SU-DHL-6 (cell line): ENCODE data around the gene CAMK4.

Source experiments
- H2AFZ ChIP-seq: fragments of 200-600 bp; sonication (generic); 2 replicates; pipeline ENCODE4 v1.6.1; 2014; ENCODE audit warnings: low read depth, mild to moderate bottlenecking, moderate library complexity, mixed read lengths, antibody characterized with exemption, low read length; ENCODE audit not compliant: severe bottlenecking
- H3F3A ChIP-seq: fragments of 200-600 bp; shearing (Covaris generic); 2 replicates; pipeline ENCODE4 v1.6.0; 2016; ENCODE audit warnings: antibody characterized with exemption, mild to moderate bottlenecking; ENCODE audit not compliant: insufficient read depth
- H3K27ac ChIP-seq: fragments of 200-600 bp; sonication (generic); 2 replicates; pipeline ENCODE4 v1.5.1; 2016; ENCODE audit warnings: low read depth, mild to moderate bottlenecking, low read length, moderate library complexity, mixed read lengths
- H3K27me3 ChIP-seq: fragments of 200-600 bp; sonication (generic), shearing (Covaris generic); 2 replicates; pipeline ENCODE4 v1.6.0; 2014; ENCODE audit warnings: mild to moderate bottlenecking, low read length
- H3K36me3 ChIP-seq: fragments of 200-600 bp; sonication (generic); 2 replicates; pipeline ENCODE4 v1.6.1; 2014; ENCODE audit warnings: mild to moderate bottlenecking, low read length, mixed read lengths
- H3K4me2 ChIP-seq: fragments of 300-600, 200-600 bp; shearing (Covaris generic), sonication (generic); 2 replicates; pipeline ENCODE4 v1.6.0; 2014; ENCODE audit warnings: low read length, low read depth, mild to moderate bottlenecking; ENCODE audit not compliant: poor library complexity, severe bottlenecking
- H3K4me3 ChIP-seq: fragments of 200-600 bp; sonication (generic); 2 replicates; pipeline ENCODE4 v1.5.1; 2014; ENCODE audit warnings: antibody characterized with exemption, low read length, mild to moderate bottlenecking, mixed read lengths; ENCODE audit not compliant: insufficient read depth, poor library complexity, severe bottlenecking
- H3K79me2 ChIP-seq: fragments of 200-600 bp; sonication (generic); 2 replicates; pipeline ENCODE4 v1.6.1; 2014; ENCODE audit warnings: mild to moderate bottlenecking, low read length, moderate library complexity; ENCODE audit not compliant: insufficient read depth
- H3K9ac ChIP-seq: fragments of 200-600 bp; sonication (generic); 2 replicates; pipeline ENCODE4 v1.7.0; 2014; ENCODE audit warnings: mild to moderate bottlenecking, low read length
- H3K9me2 ChIP-seq: fragments of 200-600 bp; sonication (generic); replicated peaks from 2 replicates; pipeline ENCODE4 v1.6.1; 2014; ENCODE audit warnings: low read length; ENCODE audit not compliant: insufficient read depth
- H3K9me3 ChIP-seq: fragments of 200-600 bp; sonication (generic); 2 replicates; pipeline ENCODE4 v1.6.1; 2014; ENCODE audit warnings: low read length, mixed read lengths; ENCODE audit not compliant: insufficient read depth
- H4K20me1 ChIP-seq: fragments of 200-600 bp; sonication (generic); 2 replicates; pipeline ENCODE4 v1.6.1; 2014; ENCODE audit warnings: low read depth, mild to moderate bottlenecking, antibody characterized with exemption, low read length, moderate library complexity, mixed read lengths
- EZH2phosphoT487 ChIP-seq: fragments of 200-600 bp; sonication (generic), shearing (Covaris generic); conservative IDR thresholded peaks from 2 replicates; pipeline ENCODE4 v1.6.1; 2018; ENCODE audit warnings: mild to moderate bottlenecking, antibody characterized with exemption, low read length, moderate library complexity, mixed read lengths
- TF ChIP-seq, protein P1 (sequence below): fragments of 200-600 bp; sonication (generic); IDR thresholded peaks from one replicate; pipeline ENCODE4 v1.5.1; 2017; ENCODE audit warnings: antibody characterized with exemption, mild to moderate bottlenecking, low read length, moderate library complexity; ENCODE audit not compliant: insufficient read depth, poor library complexity, severe bottlenecking

The CAMK4 gene

DNA sequence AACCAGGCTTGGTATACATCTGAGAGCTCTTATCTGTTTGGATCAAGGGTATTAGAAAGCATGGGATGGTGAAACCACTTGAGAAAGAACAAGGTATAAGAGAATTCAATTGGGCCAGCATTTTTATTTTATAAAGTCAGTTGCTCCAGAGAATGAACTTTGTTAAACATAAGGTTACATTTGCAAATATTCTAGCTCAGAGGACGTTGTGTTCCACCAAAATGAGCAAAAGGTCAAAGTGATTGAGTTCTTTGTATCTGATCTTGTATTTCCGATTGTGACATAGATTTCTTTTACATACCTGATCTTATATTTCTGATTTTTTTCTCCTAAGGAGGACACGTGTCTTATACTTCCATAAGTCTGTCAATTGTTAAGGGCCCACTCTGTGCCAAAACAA lies 296.7 kb downstream of the CAMK4 start:
- H3K9me2 ChIP-seq: no peaks in the 10 kb centered on the region
- no peaks in the 10 kb centered on the region for H3K27me3 ChIP-seq
- no peak overlapping the region for H3K4me3 ChIP-seq
- H3K9me3 ChIP-seq: no peaks in the 10 kb centered on the region
- H3K4me2 ChIP-seq: no peak overlapping the region
- no peak overlapping the region for H2AFZ ChIP-seq
- H3K9ac ChIP-seq: no peak overlapping the region
- H3K36me3 ChIP-seq: no peaks in the 10 kb centered on the region
- H3K27ac ChIP-seq: no peak overlapping the region
- TF ChIP-seq, protein P1, sequence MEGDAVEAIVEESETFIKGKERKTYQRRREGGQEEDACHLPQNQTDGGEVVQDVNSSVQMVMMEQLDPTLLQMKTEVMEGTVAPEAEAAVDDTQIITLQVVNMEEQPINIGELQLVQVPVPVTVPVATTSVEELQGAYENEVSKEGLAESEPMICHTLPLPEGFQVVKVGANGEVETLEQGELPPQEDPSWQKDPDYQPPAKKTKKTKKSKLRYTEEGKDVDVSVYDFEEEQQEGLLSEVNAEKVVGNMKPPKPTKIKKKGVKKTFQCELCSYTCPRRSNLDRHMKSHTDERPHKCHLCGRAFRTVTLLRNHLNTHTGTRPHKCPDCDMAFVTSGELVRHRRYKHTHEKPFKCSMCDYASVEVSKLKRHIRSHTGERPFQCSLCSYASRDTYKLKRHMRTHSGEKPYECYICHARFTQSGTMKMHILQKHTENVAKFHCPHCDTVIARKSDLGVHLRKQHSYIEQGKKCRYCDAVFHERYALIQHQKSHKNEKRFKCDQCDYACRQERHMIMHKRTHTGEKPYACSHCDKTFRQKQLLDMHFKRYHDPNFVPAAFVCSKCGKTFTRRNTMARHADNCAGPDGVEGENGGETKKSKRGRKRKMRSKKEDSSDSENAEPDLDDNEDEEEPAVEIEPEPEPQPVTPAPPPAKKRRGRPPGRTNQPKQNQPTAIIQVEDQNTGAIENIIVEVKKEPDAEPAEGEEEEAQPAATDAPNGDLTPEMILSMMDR: no peak
- no peak for TF ChIP-seq EZH2phosphoT487
- no peaks in the 10 kb centered on the region for H3F3A ChIP-seq
- H3K79me2 ChIP-seq: no peaks in the 10 kb centered on the region
- no peaks in the 10 kb centered on the region for H4K20me1 ChIP-seq

- no peak overlapping the region for H3K27ac ChIP-seq
- TF ChIP-seq, protein P1: no peak
- TF ChIP-seq EZH2phosphoT487: no peak
- H3K79me2 ChIP-seq: no peaks in the 10 kb centered on the region
- H3K9ac ChIP-seq: no peak overlapping the region
- no peak overlapping the region for H3K4me2 ChIP-seq
- H3K9me2 ChIP-seq: no peaks in the 10 kb centered on the region
- H4K20me1 ChIP-seq: no peaks in the 10 kb centered on the region
- no peaks in the 10 kb centered on the region for H3K36me3 ChIP-seq
- no peak overlapping the region for H3K4me3 ChIP-seq
- H3K9me3 ChIP-seq: no peaks in the 10 kb centered on the region
- H3K27me3 ChIP-seq: no peaks in the 10 kb centered on the region
- no peaks in the 10 kb centered on the region for H3F3A ChIP-seq
- no peak overlapping the region for H2AFZ ChIP-seq
Measured at GRCh38 chr5:111528056-111528455, 303.9 kb downstream of the CAMK4 start.

DNA sequence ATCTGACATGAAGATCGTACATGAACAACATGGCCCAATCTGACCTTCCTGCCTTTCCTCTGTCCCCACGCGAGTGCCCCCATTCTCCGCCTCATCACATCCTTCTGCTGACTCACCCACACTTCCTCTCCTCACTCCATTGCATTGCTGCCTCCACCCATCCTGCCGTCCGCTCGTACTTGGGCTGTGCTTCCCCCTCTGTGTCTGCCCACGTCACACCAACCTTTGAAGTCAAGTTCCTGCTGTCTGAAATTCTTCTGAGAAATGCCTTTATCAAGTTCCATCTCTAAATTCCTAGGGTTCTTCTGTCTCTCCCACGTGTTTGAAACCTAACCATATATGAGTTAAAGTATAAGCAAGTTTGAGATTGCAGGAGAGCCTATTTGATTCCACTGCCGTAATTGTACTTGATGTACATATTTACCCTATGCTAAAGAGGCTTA lies 306.1 kb downstream of the CAMK4 start:
- Histone ChIP-seq H3K4me2 (peak overlapping the region; percentile 48), H3K9me2 (no peaks in the 10 kb centered on the region), H3K79me2 (no peaks in the 10 kb centered on the region), H3K27me3 (no peaks in the 10 kb centered on the region), H4K20me1 (no peaks in the 10 kb centered on the region), H3K27ac (0 out of 2 replicates have a peak overlapping the region, but pooled peaks have one; percentile 15), H3K36me3 (no peaks in the 10 kb centered on the region), H3K9ac (no peak overlapping the region), H3F3A (no peaks in the 10 kb centered on the region), H3K9me3 (no peaks in the 10 kb centered on the region), H3K4me3 (no peak overlapping the region), H2AFZ (peak overlapping the region; percentile 86)
- TF ChIP-seq, protein P1: no peak
- TF ChIP-seq EZH2phosphoT487: no peak
